Fibroblast of villous mesenchyme (primary cell): Measurements from ENCODE around the gene ZBBX. TPM values are rescaled to one million over a fixed set of nuclear protein-coding genes. Genes with fewer than 3 reads are reported as not detected.

ENCODE experiments used
- DNase-seq: peaks from one replicate; pipeline ENCODE4 v3.0.0-alpha.2; 2010; ENCODE audit warnings: low read depth
- H3K4me3 ChIP-seq: 2 replicates; pipeline ENCODE4 v1.5.1; 2011; ENCODE audit warnings: low read depth, mild to moderate bottlenecking, low read length
- total RNA-seq: library from RNA; depleted of rRNA; stranded (reverse); fragments of >200 nt; gene quantifications from 2 replicates; pipeline ENCODE4 v1.2.3, GENCODE V29; 2012
- TF ChIP-seq, protein P1 (sequence below): IDR thresholded peaks from 2 replicates; pipeline ENCODE4 v1.5.1; 2012; ENCODE audit warnings: low read depth, mild to moderate bottlenecking, low read length; ENCODE audit not compliant: insufficient read depth

The ZBBX gene
- total RNA-seq, 1 donor: not detected

DNA sequence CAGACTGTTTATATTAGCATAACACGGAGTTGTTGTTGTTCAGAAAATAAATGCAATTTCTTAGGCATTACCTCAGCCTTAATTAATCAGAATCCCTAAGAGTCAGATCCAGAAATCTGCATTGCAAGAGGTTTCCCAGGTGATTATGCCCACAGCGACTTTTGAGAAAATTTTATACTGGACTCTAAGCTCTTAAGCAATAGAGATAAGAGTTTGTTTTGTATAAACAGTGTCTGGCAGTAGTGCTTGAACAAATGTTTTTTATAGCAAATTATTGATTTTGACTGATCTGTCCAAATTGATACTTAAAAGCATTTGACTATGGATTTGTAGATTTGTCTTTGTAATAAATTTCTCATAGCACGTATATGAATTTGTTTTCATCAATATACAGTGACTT, 92.8 kb downstream of the ZBBX start:
- TF ChIP-seq, protein P1, sequence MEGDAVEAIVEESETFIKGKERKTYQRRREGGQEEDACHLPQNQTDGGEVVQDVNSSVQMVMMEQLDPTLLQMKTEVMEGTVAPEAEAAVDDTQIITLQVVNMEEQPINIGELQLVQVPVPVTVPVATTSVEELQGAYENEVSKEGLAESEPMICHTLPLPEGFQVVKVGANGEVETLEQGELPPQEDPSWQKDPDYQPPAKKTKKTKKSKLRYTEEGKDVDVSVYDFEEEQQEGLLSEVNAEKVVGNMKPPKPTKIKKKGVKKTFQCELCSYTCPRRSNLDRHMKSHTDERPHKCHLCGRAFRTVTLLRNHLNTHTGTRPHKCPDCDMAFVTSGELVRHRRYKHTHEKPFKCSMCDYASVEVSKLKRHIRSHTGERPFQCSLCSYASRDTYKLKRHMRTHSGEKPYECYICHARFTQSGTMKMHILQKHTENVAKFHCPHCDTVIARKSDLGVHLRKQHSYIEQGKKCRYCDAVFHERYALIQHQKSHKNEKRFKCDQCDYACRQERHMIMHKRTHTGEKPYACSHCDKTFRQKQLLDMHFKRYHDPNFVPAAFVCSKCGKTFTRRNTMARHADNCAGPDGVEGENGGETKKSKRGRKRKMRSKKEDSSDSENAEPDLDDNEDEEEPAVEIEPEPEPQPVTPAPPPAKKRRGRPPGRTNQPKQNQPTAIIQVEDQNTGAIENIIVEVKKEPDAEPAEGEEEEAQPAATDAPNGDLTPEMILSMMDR: no peak
- H3K4me3 ChIP-seq: no peak overlapping the region
- DNase-seq: no peak

DNA sequence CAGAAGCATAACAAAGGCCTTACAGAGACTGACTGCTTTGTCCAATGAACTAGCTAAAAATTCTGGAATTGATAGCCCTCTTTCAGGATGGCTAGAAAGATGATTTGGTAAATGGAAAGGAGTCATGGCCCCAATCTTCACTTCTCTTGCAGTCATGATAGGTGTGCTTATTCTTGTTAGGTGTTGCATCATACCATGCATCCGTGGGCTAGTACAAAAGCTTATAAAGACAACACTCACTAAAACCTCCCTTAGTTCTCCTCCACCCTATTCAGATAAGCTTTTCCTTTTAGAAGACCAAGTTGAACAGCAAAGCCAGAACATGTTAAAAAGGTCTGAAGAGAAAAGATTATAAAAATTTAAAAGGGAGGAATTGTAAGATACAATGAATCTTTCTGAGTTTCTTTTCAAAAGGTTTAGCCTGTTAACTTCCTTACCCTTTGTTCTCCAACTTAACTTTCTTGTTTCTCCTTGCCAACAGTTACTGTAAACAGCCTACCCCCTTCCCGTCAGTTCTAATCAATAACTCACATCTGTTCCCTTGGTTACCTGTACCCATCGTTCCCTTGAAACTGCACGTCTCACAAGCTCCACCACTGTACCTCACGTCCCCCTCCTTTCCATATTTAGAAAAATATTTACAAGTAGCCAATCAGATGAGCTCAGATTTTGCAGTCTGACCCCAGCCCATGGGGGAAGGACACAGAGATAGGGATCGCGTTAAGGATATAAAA, 105.8 kb downstream of the ZBBX start:
- no peak overlapping the region for H3K4me3 ChIP-seq
- no peak for DNase-seq
- TF ChIP-seq, protein P1: no peak

DNA sequence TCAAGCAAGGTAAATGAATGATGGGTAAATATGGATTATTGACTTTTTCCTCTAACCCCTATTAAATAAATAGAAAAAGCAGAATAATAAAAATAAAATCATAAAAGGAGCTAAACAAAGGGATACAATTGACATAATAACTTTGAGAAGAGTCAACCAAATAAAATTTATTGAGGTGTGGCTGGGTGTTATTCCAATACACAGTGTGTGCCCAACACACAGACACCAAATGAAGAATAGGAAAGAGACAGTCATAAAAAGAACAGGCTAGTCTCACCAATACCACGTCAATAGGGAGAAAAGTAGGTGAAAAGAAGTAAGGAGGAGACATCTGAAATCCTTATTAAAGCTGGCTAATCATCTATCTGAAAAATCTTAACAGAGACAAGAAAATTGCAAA, 127.1 kb downstream of the ZBBX start:
- DNase-seq: no peak
- no peak overlapping the region for H3K4me3 ChIP-seq
- TF ChIP-seq, protein P1: no peak

DNA sequence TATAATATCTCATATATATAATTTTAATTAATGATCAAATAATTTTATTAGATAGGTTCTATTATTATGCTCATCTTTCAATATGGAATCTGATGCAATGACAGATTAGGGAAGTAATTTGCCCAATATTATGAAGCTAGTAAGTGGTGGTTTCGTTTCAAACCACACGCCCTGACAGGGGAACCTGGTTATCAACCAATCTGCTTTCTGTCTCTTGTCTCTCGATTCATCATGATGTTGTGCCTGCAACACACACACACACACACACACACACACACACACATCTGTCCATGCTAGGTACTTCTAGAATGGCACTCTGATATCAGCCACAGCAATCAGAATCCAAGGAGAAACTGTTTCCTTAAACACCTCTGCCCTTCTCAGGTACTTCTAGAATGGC, 128.4 kb downstream of the ZBBX start:
- DNase-seq: no peak
- H3K4me3 ChIP-seq: no peak overlapping the region
- TF ChIP-seq, protein P1: no peak

DNA sequence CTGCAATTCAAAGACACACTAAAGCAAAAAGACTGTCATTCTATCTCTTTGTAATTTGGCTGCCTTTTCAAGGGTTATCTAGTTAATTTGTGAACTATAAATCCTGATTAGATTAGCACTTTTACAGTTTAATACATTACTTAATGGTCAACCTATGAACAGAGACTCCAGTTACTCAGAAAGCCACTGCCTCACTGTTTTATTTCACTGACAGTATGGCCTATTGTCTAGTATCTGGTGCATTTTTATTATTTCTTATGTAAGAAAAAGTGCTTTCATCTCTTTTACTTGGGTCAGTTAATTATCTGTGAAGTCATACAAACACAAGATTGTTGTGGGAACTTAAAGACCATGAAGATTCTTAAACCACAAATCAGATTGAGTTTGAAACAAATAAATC, 133.8 kb downstream of the ZBBX start:
- H3K4me3 ChIP-seq: no peak overlapping the region
- TF ChIP-seq, protein P1: no peak
- DNase-seq: no peak

DNA sequence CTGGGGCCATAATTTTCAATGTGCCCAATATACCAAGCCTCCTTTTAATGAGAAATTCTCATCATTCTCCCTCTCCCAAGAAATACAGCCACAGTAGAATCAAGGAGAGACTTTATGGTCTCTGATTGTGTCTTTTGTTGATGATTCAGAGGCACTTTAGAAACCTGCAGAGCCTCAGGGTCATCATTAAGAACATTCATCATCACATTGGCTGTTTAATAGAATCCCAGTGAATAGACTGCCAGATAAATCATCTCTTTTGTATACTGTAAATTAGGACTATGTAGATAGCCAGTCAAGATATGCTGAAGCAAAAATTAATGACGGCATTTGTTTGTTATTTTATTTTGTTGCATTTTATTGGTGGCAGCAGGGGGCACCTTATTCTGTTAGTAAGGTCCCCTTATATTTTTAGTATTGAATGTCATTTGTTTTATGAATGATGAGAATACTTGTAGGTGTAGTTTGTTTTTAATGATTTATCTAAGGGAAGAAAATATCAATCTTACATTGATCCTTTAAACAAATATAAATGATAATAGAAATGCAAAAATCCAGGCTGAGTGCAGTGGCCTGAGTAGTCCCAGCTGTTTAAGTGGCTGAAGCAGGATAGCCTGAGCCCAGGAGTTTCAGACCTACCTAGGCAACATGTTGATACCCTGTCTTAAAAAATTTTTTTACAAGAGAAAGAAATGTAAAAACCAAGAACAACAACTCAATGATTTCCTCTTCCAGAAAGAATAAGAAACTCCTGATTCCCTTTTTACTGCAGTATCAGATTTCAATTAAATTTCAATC, 138.8 kb downstream of the ZBBX start:
- TF ChIP-seq, protein P1: no peak
- H3K4me3 ChIP-seq: no peak overlapping the region
- DNase-seq: no peak
